ENCODE measurements around the gene SGCG.

Gene SGCG

GRCh38 chr13:23339225-23339624 lies 158.4 kb downstream of the SGCG start:
- DNase-seq = no peak

- DNase-seq = no peak
These were observed 164.3 kb downstream of the SGCG start for GRCh38 chr13:23344931-23345595.

GRCh38 chr13:23347601-23348000 lies 166.8 kb downstream of the SGCG start:
- DNase-seq = no peak

- no peak for DNase-seq
These were observed 167.7 kb downstream of the SGCG start for GRCh38 chr13:23348262-23349127.

GRCh38 chr13:23349161-23349897 lies 168.6 kb downstream of the SGCG start:
- DNase-seq = no peak

- DNase-seq = no peak
These were observed 169.2 kb downstream of the SGCG start for GRCh38 chr13:23350009-23350408.

- no peak for DNase-seq
These were observed 171.4 kb downstream of the SGCG start for GRCh38 chr13:23352161-23352560.

- DNase-seq = no peak
These were observed 173.7 kb downstream of the SGCG start for GRCh38 chr13:23354520-23354919.

GRCh38 chr13:23356368-23356767 lies 175.6 kb downstream of the SGCG start:
- DNase-seq = no peak

GRCh38 chr13:23357349-23357748 lies 176.6 kb downstream of the SGCG start:
- no peak for DNase-seq

GRCh38 chr13:23359882-23360281 lies 179.1 kb downstream of the SGCG start:
- DNase-seq = no peak

- DNase-seq = no peak
These were observed 184.9 kb downstream of the SGCG start for GRCh38 chr13:23365652-23366051.

- no peak for DNase-seq
These were observed 187.1 kb downstream of the SGCG start for GRCh38 chr13:23367907-23368306.

- DNase-seq = no peak
These were observed 191.6 kb downstream of the SGCG start for GRCh38 chr13:23372264-23372906.
